GM12878 (cell line): ENCODE results near the gene ZNF469. TPM values are rescaled to one million over a fixed set of nuclear protein-coding genes. Genes with fewer than 3 reads are reported as not detected.

Source experiments
- ATAC-seq: fragments of 200-7000 bp; cut with Tn5 transposase; 3 replicates; pipeline ENCODE4 v1.9.1; 2020; ENCODE audit warnings: mild to moderate bottlenecking, moderate library complexity
- BruUV-seq: library from RNA; stranded (reverse); fragments of 400-500 nt; replicated peaks from 2 replicates; lab custom pipeline; 2021; lab: Mats Ljungman, UMichigan
- CTCF ChIA-PET: fragments of 300-600 bp; sonication (Branson Sonifier 250); formaldehyde crosslinking; extraction: SDS; loops from one replicate; lab custom pipeline; 2021; ENCODE audit warnings: inconsistent platforms; lab: Yijun Ruan, JAX
- POLR2A ChIA-PET: fragments of 350-600 bp; formaldehyde crosslinking; extraction: SDS; loops from one replicate; lab custom pipeline; 2021; ENCODE audit warnings: inconsistent platforms; lab: Charles Lee
- RAD21 ChIA-PET: fragments of 300-600 bp; sonication (Branson Sonifier 250); formaldehyde crosslinking; loops from one replicate; lab custom pipeline; 2023; ENCODE audit warnings: antibody characterized with exemption; ENCODE audit not compliant: unreplicated experiment; lab: Charles Lee
- SMC1A ChIA-PET: fragments of 300-600 bp; sonication (Branson Sonifier 250); formaldehyde crosslinking; loops from one replicate; lab custom pipeline; 2023; ENCODE audit not compliant: unreplicated experiment, uncharacterized antibody; lab: Charles Lee
- DNase-seq: peaks from one replicate; pipeline ENCODE4 v3.0.0-alpha.2; 2011; ENCODE audit warnings: low read depth, low spot score
- FAIRE-seq: peaks from 3 replicates; lab custom pipeline; 2011; peaks lifted over from hg19 to GRCh38; lab: Jason Lieb, UNC
- H2AFZ ChIP-seq: 2 replicates; pipeline ENCODE4 v1.6.0; 2011; ENCODE audit warnings: low read depth, low read length, control low read depth; ENCODE audit not compliant: control insufficient read depth
- H3K27ac ChIP-seq: 2 replicates; pipeline ENCODE4 v1.5.1; 2011; ENCODE audit warnings: control low read depth; ENCODE audit not compliant: control insufficient read depth, insufficient read depth
- H3K27me3 ChIP-seq, 2 experiments: replicated peaks in 1 of 2; 2 replicates each; pipeline versions ENCODE4 v1.6.0 to v1.6.1; 2011; ENCODE audit warnings: low read length in 1 of 2; ENCODE audit not compliant: control insufficient read depth in 2 of 2, insufficient read depth in 2 of 2
- H3K36me3 ChIP-seq, 2 experiments: 2 replicates each; pipeline ENCODE4 v1.5.1; 2011; ENCODE audit warnings: low read length in 1 of 2; ENCODE audit not compliant: control insufficient read depth in 2 of 2, insufficient read depth in 2 of 2
- H3K4me1 ChIP-seq: 2 replicates; pipeline ENCODE4 v1.6.1; 2011; ENCODE audit warnings: mild to moderate bottlenecking, low read length, moderate library complexity, mixed read lengths; ENCODE audit not compliant: control insufficient read depth, insufficient read depth
- H3K4me2 ChIP-seq: 2 replicates; pipeline ENCODE4 v1.6.0; 2011; ENCODE audit warnings: control low read depth; ENCODE audit not compliant: control insufficient read depth, insufficient read depth
- H3K4me3 ChIP-seq: fragments of 200-600 bp; sonication (generic); 2 replicates; pipeline ENCODE4 v1.5.1; 2016
- H3K79me2 ChIP-seq: 2 replicates; pipeline ENCODE4 v1.6.0; 2011; ENCODE audit warnings: low read length; ENCODE audit not compliant: control insufficient read depth, insufficient read depth
- H3K9ac ChIP-seq: 2 replicates; pipeline ENCODE4 v1.8.0; 2011; ENCODE audit warnings: low read length, control low read depth, mixed read lengths; ENCODE audit not compliant: control insufficient read depth, insufficient read depth
- H3K9me3 ChIP-seq: replicated peaks from 3 replicates; pipeline ENCODE4 v1.5.1; 2011; ENCODE audit warnings: mild to moderate bottlenecking, low read length; ENCODE audit not compliant: control insufficient read depth, insufficient read depth
- H4K20me1 ChIP-seq: 2 replicates; pipeline ENCODE4 v1.6.0; 2011; ENCODE audit not compliant: control insufficient read depth, insufficient read depth
- CBX3 ChIP-seq: fragments of 200-600 bp; sonication (generic); IDR thresholded peaks from 2 replicates; pipeline ENCODE4 v1.6.1; 2016; ENCODE audit warnings: low read depth, borderline replicate concordance
- WGBS: methylation state at CpG from one replicate; pipeline ENCODE4 v1.1.6; 2016; ENCODE audit warnings: low lambda C conversion rate; ENCODE audit not compliant: insufficient replicate concordance, insufficient coverage; ENCODE audit errors: missing lambda C conversion rate; 5-methylcytosine and 5-hydroxymethylcytosine counted together
- in situ Hi-C: fragments of 300-500 bp; cut with MboI; formaldehyde crosslinking; loops from 9 replicates; pipeline ENCODE4 v1.14.3; 2018; ENCODE audit warnings: mixed read lengths
- intact Hi-C: fragments of 100-400 bp; cut with micrococcal nuclease; formaldehyde crosslinking; loops from one replicate; pipeline ENCODE4 v1.14.2; 2022; ENCODE audit not compliant: unreplicated experiment
- polyA plus RNA-seq, 11 experiments: library from polyadenylated mRNA; depleted of rRNA in 4 of 11; unstranded in 6 of 11; stranded (reverse) in 5 of 11; fragments of >200 nt; fragmentation: Nextera tagmentation in 4 of 11; fragmentation: Illumina TruSeq in 1 of 11; extraction: Ambion mirVana in 4 of 11; extraction: Trizol in 1 of 11; gene quantifications; 1 replicate in 1 of 11; 2 replicates in 10 of 11; pipeline versions ENCODE4 v1.2.1 to v1.2.3, GENCODE V29; 2011 to 2016; ENCODE audit warnings: inconsistent platforms in 2 of 11, missing spikeins in 2 of 11, low read depth in 1 of 11
- total RNA-seq, 4 experiments: library from RNA; depleted of rRNA in 3 of 4; stranded (reverse); fragments of >200 nt in 3 of 4; fragmentation: Illumina TruSeq in 1 of 4; extraction: Trizol in 1 of 4; gene quantifications; 2 replicates each; pipeline versions ENCODE4 v1.2.1 to v1.2.3, GENCODE V29; 2013 to 2021
- TF ChIP-seq, protein P1 (sequence below): fragments of 450-650 bp; IDR thresholded peaks from 2 replicates; pipeline ENCODE4 v1.6.1; 2016; ENCODE audit warnings: mild to moderate bottlenecking
- TF ChIP-seq, protein P2 (sequence below): IDR thresholded peaks from 2 replicates; pipeline ENCODE4 v1.6.1; 2011; ENCODE audit warnings: borderline replicate concordance, low read depth, mild to moderate bottlenecking, moderate library complexity, mixed read lengths, low read length; ENCODE audit not compliant: insufficient read depth; ENCODE audit errors: extremely low read length

The ZNF469 gene
- total and polyA plus RNA-seq, 10 of the 15 experiments (the other 5 are each of a cell fraction or from before 2014, with no cell fraction given) = 0.01 to 0.21 (median 0.04) TPM; not detected in 3

DNA sequence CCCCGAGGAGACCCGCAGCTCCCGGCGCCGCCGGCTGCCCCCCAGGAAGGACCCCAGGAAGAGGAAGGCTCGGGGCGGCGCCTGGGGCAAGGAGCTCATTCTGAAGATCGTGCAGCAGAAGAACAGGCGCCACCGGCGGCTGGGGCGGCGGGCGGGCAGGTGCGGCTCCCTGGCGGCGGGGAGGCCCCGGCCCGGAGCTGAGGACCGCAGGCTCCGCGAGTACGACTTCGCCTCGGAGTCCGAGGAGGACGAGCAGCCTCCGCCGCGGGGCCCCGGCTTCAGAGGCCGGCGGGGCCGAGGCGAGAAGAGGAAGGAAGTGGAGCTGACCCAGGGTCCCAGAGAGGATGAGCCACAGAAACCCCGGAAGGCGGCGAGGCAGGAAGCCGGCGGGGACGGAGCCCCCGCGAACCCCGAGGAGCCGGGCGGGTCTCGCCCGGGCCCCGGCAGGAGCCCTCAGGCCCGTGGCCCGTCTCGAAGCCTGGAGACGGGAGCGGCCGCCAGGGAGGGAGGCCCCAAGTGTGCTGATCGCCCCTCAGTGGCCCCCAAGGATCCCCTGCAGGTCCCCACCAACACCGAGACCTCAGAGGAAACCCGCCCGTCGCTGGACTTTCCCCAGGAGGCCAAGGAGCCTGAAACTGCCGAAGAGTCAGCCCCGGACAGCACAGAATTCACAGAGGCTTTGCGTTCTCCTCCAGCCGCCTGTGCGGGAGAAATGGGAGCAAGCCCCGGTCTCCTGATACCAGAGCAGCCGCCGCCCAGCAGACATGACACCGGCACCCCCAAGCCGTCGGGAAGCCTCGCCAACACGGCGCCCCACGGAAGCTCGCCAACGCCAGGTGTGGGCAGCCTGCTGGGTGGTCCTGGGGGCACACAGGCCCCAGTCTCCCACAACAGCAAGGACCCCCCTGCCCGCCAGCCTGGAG lies 48.0 kb downstream of the ZNF469 start (continued):
- TF ChIP-seq, protein P1, sequence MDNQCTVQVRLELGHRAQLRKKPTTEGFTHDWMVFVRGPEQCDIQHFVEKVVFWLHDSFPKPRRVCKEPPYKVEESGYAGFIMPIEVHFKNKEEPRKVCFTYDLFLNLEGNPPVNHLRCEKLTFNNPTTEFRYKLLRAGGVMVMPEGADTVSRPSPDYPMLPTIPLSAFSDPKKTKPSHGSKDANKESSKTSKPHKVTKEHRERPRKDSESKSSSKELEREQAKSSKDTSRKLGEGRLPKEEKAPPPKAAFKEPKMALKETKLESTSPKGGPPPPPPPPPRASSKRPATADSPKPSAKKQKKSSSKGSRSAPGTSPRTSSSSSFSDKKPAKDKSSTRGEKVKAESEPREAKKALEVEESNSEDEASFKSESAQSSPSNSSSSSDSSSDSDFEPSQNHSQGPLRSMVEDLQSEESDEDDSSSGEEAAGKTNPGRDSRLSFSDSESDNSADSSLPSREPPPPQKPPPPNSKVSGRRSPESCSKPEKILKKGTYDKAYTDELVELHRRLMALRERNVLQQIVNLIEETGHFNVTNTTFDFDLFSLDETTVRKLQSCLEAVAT = 0 out of 2 replicates have a peak, but pooled peaks have one; percentile 44
- TF ChIP-seq, all 136 proteins: peak for 15

- ATAC-seq (no peak), FAIRE-seq (no peak), DNase-seq (no peak)
- Histone ChIP-seq H3K27ac (no peak overlapping the region), H3K4me3 (no peak overlapping the region), H3K4me1 (no peaks in the 10 kb centered on the region), H2AFZ (no peak overlapping the region), H4K20me1 (no peaks in the 10 kb centered on the region), H3K27me3 (no peaks in the 10 kb centered on the region), H3K9me3 (no peaks in the 10 kb centered on the region), H3K36me3 (no peaks in the 10 kb centered on the region), H3K4me2 (peak overlapping the region; percentile 73; the same call in 1 of the 2 replicates), H3K79me2 (no peaks in the 10 kb centered on the region), H3K9ac (no peak overlapping the region)
- ChIA-PET RAD21 (no interaction called here), SMC1A (no interaction called here), CTCF (no interaction called here), POLR2A (no interaction called here)
- intact Hi-C loops (loop anchor here (10.0 kb wide), 1 partner anchor 657 kb away; no protein-coding TSS in a partner anchor), in situ Hi-C loops (loop anchor here (25.0 kb wide), 1 partner anchor 469 kb away; the partner anchor contains the start of gene BANP)
- no peak for TF ChIP-seq CBX3
- TF ChIP-seq, protein P2, sequence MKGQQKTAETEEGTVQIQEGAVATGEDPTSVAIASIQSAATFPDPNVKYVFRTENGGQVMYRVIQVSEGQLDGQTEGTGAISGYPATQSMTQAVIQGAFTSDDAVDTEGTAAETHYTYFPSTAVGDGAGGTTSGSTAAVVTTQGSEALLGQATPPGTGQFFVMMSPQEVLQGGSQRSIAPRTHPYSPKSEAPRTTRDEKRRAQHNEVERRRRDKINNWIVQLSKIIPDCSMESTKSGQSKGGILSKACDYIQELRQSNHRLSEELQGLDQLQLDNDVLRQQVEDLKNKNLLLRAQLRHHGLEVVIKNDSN = no peak
- BruUV-seq = no TSS peak
- 77% methylated on average over 20 of the region's 22 CpGs for WGBS
Observed at GRCh38 chr16:88431651-88432050, 48.9 kb downstream of the ZNF469 start.
